GM10266 (cell line): ENCODE results near the gene CHMP2A.
"Not testable (repeated sequence)": the region's sequence is repeated elsewhere in the genome, so short reads cannot be mapped to it uniquely, and the experiment has no call there.

Source experiments
- DNase-seq: peaks from one replicate; pipeline ENCODE4 v3.0.0; 2012; ENCODE audit errors: extremely low spot score
- TF ChIP-seq, protein P1 (sequence below): IDR thresholded peaks from 2 replicates; pipeline ENCODE4 v1.5.1; 2012; ENCODE audit warnings: mild to moderate bottlenecking, low read depth; ENCODE audit not compliant: control insufficient read depth, insufficient read depth; ENCODE audit errors: missing control alignments

CHMP2A gene

DNA sequence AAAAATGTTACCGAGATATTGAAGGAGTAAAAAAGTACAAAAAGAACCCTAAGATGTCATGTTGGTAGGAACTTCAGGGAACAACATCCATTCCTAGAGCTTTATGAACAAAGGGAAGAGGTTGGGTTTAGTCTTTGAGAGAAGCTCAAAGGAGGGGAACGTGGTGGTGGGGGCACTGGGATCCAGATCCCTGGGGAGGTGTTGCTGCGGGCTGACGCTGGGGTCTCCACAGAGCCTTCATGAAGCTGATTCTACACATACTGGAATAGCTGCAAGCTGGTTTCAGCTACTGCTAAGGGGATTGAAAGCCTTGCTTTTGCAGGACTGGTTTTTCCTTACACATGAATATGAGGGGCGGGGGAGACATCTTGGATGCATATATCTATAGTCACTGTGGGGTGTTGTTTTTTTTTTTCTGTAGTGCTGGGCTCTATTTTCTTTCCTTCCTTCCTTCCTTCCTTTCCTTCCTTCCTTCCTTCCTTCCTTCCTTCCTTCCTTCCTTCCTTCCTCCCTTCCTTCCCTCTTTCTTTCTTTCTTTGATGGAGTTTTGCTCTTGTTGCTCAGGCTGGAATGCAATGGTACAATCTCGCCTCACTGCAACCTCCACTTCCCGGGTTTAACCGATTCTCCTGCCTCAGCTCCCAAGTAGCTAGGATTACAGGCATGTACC lies 24.7 kb upstream of the CHMP2A start:
- no peak for DNase-seq
- TF ChIP-seq, protein P1, sequence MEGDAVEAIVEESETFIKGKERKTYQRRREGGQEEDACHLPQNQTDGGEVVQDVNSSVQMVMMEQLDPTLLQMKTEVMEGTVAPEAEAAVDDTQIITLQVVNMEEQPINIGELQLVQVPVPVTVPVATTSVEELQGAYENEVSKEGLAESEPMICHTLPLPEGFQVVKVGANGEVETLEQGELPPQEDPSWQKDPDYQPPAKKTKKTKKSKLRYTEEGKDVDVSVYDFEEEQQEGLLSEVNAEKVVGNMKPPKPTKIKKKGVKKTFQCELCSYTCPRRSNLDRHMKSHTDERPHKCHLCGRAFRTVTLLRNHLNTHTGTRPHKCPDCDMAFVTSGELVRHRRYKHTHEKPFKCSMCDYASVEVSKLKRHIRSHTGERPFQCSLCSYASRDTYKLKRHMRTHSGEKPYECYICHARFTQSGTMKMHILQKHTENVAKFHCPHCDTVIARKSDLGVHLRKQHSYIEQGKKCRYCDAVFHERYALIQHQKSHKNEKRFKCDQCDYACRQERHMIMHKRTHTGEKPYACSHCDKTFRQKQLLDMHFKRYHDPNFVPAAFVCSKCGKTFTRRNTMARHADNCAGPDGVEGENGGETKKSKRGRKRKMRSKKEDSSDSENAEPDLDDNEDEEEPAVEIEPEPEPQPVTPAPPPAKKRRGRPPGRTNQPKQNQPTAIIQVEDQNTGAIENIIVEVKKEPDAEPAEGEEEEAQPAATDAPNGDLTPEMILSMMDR, result no peak

DNA sequence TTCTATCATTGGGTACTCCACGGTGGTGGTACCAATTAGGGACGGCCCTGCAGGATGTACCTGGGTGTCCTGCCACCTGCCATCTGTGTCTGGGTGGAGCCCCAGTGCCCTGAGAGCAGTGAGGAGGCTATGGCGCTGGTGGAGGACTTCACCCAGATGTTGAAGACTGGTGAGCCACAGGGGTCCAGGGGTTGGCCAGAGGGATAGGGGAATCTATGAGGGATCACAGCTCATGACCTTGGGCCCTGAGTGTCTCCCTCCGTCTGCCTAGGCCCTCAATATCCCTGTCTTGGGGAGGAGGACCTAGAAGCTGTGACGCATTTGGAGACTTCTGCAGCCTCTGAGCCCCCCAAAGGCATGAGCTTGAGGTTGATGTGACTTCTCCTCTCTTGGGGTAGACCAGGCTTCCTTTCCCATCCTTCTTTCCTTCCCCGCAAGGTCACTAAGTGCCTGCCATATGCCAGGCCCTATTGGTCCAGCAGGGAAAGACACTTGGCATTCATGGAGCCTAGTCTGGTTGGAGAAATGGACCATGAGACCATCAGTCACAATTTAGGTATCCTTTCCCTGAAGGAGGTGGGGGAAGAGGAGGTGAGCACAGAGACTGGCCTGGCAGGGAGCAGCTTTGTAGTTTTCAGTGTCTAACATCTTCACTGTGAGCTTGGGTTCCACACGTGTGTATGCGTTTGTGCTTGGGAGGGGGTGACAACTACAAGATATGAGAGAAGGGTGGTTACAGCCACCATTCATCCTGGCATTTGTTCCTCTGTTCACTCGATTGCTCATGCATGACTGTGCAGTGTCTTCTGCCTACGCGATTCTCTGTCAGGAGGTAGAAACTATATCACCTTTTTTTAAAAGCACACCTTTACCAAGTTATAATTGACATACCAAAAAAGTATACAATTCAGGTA lies 23.4 kb upstream of the CHMP2A start:
- no peak for DNase-seq
- TF ChIP-seq, protein P1, result no peak

- DNase-seq, result not testable (repeated sequence)
Observed at GRCh38 chr19:58577581-58577980, 22.7 kb upstream of the CHMP2A start.

DNA sequence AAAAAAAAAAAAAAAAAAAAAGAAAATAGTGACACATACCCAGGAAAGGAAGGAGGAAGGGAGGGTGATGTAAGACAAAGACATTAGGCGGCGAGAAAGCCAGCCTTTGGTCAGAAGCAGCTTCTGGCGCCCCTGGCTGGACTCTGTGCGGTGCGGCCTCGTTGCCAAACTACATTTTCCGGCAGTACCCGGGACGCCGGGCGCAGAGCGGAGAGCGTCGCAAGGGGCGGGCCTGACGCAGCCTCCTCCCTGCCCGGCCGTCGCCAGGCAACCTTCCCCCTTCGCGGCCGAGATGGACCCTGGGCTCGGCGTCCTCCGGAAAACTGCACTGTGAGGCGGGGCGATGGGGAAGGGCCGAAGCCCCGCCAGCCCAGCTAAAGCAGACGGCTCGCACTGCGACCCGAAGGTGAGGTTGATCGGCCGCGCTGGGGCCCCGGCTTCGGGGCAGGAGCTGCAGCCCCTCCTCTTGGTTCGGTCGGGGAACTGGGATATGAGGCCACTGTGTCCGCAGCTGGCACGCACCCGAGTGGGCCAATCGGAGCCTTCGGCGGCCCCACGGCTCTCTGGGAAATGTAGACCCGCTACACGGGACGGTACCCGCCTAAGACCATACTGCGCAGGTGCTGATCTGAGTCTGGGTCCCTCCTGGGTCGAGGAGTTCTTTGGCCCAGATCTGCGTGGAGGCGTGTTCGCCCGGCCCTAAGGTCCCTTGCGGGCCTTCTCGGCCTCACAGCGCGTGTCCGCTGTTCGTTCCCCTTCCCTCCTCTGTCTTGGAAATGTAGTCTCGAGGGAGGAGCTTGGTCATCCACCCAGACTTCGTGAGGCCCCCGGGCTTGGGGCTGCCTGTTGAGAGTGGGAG lies 20.5 kb upstream of the CHMP2A start:
- DNase-seq, result peak; percentile 84
- TF ChIP-seq, protein P1, result no peak

DNA sequence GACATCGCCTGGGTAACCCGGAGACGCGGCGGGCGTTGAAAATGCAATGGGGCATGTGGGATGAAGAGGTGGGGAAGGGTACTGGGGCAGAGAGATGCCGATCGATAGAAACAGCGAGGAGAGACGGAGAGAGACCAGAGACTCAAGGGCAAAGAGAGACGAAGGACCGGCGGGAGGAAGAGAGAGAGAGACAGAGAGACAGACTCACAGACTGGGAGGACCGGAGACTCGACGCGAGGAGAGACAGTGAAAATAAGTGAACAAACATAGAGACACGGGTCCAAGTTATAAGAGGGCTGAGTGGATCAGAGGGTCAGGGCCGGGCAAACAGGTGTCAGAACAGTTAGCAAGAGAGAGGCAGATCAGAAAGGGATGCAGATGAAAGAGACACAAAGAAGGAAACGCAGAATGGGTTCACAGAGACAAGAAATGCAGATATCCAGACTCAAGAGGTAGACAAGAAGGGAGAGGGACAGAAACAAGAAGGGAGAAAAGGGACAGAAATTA lies 18.8 kb upstream of the CHMP2A start:
- TF ChIP-seq, protein P1, result no peak
- DNase-seq, result no peak

- TF ChIP-seq, protein P1, result no peak
- peak; percentile 97 for DNase-seq
Observed at GRCh38 chr19:58572818-58573657, 18.1 kb upstream of the CHMP2A start, which contains the start of gene MZF1. MZF1 (minus strand) TSS chr19:58573335; CDS start chr19:58571389, 1,946 bp downstream.
